GM19324 (cell line): ENCODE data around the gene DNAH3.
"Not testable (repeated sequence)": the region's sequence is repeated elsewhere in the genome, so short reads cannot be mapped to it uniquely, and the experiment has no call there.

Source experiments
- ATAC-seq: cut with Tn5 transposase; IDR thresholded peaks from one replicate; pipeline ENCODE4 v1.9.1; 2021; ENCODE audit warnings: mild to moderate bottlenecking, moderate library complexity; ENCODE audit not compliant: unreplicated experiment, low FRiP score

The DNAH3 gene

DNA sequence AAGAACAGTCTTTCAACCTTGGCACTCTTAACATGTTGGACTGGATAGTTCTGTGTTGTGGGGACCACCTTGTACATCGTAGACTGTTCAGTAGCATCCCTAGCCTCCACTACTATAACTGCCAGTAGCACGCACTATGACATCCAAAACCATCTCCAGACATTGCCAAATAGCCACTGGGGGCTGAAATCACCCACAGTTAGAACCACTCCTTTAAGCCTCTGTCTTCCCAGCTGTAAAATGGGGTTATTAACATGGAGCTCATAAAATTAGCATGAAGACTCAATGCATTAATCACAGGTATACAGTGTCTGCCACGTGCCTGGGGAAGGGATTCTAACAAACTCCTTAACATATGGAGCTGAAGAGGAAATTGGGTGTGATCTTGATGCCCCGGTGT, 200.4 kb downstream of the DNAH3 start:
- no peak for ATAC-seq

DNA sequence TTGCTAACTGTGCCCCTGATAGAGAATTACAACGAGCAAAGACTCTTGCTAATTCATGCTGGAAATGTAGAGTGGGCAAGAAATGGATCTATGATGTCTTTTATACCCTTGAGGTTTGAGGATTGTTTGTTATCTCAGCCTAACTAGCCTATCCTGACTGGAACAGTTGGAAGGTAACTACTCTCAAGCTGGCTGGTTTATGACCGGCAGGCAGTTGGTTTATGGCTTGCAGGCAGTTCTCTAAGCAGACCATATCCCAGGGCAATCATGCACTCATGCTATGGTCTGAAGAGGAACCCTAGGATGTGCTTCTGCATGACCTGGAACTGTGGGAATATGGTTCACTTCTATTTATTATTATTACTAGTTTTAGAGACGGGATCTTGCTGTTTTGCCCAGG, 201.0 kb downstream of the DNAH3 start:
- no peak for ATAC-seq

- no peak for ATAC-seq
Observed at GRCh38 chr16:20948444-20948843, 202.2 kb downstream of the DNAH3 start.

GRCh38 chr16:20946015-20946629, 204.5 kb downstream of the DNAH3 start:
- no peak for ATAC-seq

DNA sequence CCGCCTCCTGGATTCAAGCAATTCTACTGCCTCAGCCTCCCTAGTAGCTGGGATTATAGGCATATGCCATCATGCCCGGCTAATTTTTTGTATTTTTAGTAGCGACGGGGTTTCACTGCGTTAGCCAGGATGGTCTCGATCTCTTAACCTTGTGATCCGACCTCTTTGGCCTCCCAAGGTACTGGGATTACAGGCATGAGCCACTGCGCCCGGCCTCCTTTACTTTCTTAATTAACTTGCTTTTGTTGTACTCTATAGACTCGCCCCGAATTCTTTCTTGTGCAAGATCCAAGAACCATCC, 205.1 kb downstream of the DNAH3 start:
- not testable (repeated sequence) for ATAC-seq

- no peak for ATAC-seq
Observed at GRCh38 chr16:20944861-20945574, 205.6 kb downstream of the DNAH3 start.

DNA sequence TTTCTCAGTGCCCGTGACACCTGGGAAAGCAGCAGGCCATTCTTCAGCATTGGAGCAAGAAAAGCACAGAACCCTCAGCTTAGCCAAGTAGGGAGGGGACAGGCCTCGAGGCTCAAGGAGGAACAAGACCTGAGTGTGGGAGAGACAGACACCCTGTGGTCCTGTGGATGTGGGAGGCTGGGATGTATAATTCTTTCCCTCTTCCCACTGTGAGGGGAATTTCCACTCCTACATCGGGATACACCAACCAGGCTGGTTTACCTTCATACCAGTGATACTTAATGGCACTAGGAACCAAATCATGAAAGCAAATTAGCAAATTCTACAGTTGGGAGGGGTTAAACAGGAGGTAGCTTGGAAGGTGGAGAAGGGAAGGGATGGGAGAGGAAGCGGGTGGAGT, 208.4 kb downstream of the DNAH3 start:
- no peak for ATAC-seq

DNA sequence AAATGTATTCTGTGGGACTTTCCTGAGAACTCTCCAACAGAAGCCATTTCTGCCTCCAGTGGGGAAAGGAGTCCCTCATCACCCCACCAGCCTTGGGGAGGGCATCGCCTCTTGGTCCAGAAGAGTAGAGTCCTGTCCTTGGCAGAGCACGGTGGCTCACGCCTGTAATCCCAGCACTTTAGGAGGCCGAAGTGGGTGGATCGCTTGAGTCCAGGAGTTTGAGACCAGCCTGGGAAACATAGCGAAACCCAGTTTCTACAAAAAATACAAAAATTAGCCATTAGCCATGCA, 209.1 kb downstream of the DNAH3 start:
- ATAC-seq = no peak

DNA sequence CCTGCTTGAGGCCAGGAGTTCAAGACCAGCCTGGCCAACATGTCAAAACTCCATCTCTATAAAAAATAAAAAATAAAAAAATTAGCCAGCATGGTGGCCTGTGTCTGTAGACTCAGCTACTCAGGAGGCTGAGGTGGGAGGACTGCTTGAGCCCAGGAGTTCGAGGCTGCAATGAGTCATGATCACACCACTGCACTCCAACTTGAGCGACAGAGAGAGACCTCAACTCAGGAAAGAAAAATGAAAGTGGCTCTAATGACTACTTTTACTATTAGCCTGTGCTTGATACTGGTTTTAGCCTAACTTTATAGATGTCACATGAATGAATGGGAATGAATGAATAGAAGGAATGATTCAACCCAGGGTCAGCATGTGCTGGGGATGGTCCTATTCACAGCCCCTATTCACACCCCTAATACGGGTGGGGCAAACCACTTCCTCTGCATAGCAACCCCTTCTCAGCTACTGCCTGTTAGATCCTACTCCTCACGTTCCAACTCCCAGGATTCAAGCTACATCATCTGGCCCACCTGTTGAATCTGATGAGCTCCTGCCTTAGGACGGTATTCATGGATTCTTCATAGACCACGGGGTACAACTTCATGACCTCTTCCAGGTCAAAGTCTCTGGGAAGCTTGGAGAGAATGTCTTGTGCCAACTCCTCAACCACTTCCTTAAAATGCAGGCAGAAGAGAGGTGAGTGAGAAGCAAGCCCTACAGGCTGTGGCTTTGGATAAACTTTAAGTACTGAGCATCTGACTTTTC, 209.6 kb downstream of the DNAH3 start:
- no peak for ATAC-seq

DNA sequence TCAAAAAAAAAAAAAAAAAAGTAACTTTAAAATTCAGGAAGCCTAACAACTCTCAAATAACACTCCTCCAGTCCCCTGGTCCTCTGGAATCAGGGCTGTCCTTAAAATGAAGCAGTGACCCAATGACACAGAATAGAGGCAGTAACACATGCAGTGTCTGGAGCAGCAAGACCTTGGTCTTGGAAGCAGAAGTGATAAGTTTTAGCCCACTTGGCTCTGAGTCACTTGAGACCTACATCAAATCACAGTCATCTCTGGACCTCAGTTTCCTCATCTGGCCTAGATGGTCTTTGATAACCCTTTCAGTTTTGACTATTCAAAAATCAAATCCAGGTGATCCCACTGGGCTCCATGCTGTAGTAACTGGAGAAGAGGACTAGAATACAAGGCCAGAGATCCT, 211.0 kb downstream of the DNAH3 start:
- no peak for ATAC-seq

DNA sequence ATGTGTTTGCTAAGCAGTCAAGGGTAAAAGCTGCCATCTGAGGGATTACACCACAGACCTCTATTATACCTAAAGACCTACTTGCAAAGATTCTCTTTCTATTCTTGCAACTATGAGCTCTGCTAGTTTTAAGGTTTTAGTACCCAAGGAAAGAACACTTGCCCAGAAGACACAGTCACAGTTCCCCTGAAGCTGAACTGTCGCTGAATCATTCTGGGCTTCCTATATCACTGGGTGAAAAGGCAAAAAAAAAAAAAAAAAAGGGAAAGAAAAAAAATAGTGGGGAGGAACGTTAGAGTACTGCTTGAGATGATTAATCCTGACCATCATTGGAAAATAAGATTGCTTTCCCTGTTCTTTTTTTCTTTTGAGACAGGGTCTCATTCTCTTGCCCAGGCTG, 212.2 kb downstream of the DNAH3 start:
- no peak for ATAC-seq

GRCh38 chr16:20937736-20938135, 212.9 kb downstream of the DNAH3 start:
- no peak for ATAC-seq

DNA sequence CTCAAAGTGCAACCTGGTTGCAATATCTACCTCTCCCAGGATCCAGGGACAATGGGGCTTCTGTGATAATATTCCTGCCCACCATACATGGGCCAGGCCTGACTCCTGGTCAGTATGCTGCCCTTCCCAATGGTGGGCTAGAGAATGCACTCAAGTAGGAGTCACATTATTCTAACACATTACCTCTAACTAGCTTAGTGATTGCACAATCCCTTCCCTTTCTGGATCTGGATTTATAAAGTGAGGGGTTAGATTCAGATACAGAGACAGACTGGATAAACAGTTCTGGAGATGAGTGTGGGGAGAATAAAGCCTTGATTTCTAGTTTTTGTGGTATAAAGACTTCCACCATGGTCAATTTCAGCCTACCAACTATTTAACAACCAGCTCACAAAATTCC, 217.1 kb downstream of the DNAH3 start:
- no peak for ATAC-seq

- no peak for ATAC-seq
Observed at GRCh38 chr16:20931066-20931600, 219.5 kb downstream of the DNAH3 start.

DNA sequence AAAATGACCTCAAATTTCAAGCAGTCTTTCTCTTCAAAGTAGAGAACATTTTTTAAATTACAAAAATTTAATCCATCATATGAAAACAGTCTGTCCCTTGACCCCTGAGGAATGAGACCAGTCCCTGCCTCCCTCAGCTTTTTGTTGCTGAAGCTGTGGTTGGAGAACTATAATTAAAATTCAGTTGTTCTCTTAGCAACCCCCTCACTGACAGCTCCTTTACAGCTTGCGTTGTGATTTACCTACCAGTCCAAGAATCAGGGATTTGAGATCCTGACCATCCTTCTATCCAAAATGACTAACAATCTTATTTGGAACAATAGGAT, 220.3 kb downstream of the DNAH3 start:
- ATAC-seq = no peak

GRCh38 chr16:20929676-20930364, 220.8 kb downstream of the DNAH3 start:
- ATAC-seq = not testable (repeated sequence)

DNA sequence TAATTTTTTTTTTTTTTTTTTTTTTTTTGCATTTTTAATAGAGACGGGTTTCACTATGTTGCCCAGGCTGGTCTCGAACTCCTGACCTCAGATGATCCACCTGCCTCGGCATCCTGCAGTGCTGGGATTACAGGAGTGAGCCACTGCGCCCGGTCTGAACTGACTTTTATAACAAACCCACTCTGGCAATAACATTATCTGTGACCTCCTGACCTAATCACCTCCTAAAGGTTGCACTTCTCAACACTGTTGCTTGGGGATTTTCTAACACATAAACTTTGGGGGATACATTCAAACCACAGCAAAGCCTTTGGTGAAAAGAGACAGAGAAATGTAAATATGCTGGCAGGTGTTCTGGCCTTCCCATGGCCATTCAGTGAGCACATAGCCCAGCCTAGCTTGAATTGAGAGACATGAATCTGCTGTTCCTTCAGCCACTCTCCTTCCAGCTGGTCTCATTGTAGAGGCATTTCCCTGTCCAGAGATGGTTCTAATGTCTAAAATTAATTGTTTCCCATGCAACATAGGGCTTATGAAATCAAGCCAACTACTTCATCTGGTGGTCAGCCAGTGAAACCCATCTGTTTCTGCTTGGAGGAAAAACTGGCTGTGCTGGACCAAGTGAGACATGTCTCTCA, 221.8 kb downstream of the DNAH3 start:
- ATAC-seq = no peak

DNA sequence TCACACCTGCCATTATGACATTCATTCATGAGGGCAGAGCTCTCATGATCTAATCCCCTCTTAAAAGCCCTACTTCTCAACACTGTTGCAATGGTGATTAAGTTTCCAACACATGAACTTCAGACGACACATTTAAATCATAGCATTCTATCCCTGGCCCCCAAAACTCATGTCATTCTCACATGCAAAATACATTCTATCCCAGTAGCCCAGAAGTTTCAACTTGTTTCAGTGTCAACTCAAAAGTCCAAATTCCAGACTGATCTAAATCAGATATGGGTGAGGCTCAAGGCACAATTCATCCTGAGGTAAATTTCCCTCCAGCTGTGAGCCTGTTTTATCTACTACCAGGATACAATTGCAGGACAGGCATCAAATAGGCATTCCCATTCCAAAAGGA, 224.9 kb downstream of the DNAH3 start:
- ATAC-seq = no peak

GRCh38 chr16:20923876-20924275, 226.8 kb downstream of the DNAH3 start:
- ATAC-seq = no peak

- no peak for ATAC-seq
Observed at GRCh38 chr16:20920799-20921198, 229.8 kb downstream of the DNAH3 start.

- no peak for ATAC-seq
Observed at GRCh38 chr16:20920091-20920490, 230.6 kb downstream of the DNAH3 start.
